ENCODE results near the gene ZNF516. TPM values are rescaled to one million over a fixed set of nuclear protein-coding genes. Genes with fewer than 3 reads are reported as not detected.

Gene ZNF516
- polyA plus RNA-seq, 2 of the 4 experiments (the other 2 are of a cell fraction), result 3.9 to 4.9 TPM

- Histone ChIP-seq H3K9me3 (no peaks in the 10 kb centered on the region), H3K4me2 (peak overlapping the region; percentile 92), H3K4me1 (peaks cover 11% of the 10 kb centered on the region), H3K27ac (peak overlapping the region; percentile 84 to 99), H3K4me3 (peak overlapping the region; percentile 91)
- ChIA-PET CTCF (interaction anchor here (1.2 to 1.8 kb wide), 3 partner anchors 13 to 215 kb away, joined by 4 to 5 read pairs (median 4); no protein-coding TSS in a partner anchor), POLR2A (interaction anchor here (2.2 kb wide), 1 partner anchor 18 kb away, joined by 9 read pairs; no protein-coding TSS in a partner anchor)
- WGBS (ENCODE audit: missing lambda C conversion rate), result 0% methylated on average over 3 of the region's 56 CpGs
- FAIRE-seq (no peak), DNase-seq (ENCODE audit: low read depth in 1 of 2, low spot score in 1 of 2) (peak in 1 of 2 experiments; percentile 21), ATAC-seq (peak in 1 of 2 experiments; percentile 11; a peak in 1 of 6 replicates)
- no peak for TF ChIP-seq TFCP2L1 (CRISPR knock-in tag; IDR thresholded peaks at IDR 0.05)
These were observed 624 bp downstream of the ZNF516 start for GRCh38 chr18:76494231-76495005.

- TF ChIP-seq NR3C1 (IDR thresholded peaks at IDR 0.05), result no peak
- no peak for TF ChIP-seq RARB (CRISPR knock-in tag; IDR thresholded peaks at IDR 0.05)
- TF ChIP-seq HEYL (CRISPR knock-in tag; IDR thresholded peaks at IDR 0.05), result no peak
- TF ChIP-seq ZNF302 (CRISPR knock-in tag; IDR thresholded peaks at IDR 0.05), result no peak
- no peak for TF ChIP-seq ZC3H11A (IDR thresholded peaks at IDR 0.05)
- TF ChIP-seq BCL3 (IDR thresholded peaks at IDR 0.05), result 0 out of 3 replicates have a peak, but pooled peaks have one; percentile 7
- no peak for TF ChIP-seq NPAS2 (CRISPR knock-in tag; IDR thresholded peaks at IDR 0.05; ENCODE audit: borderline replicate concordance)
- no peaks in the 10 kb centered on the region for H3K9me3 ChIP-seq
- DNase-seq (ENCODE audit: low read depth in 1 of 2, low spot score in 1 of 2), result peak; percentile 19 to 54
- ChIA-PET CTCF (interaction anchor here (1.2 to 1.8 kb wide), 3 partner anchors 12 to 216 kb away, joined by 4 to 5 read pairs (median 4); no protein-coding TSS in a partner anchor), POLR2A (interaction anchor here (0.7 to 2.2 kb wide), 3 partner anchors 12 to 57 kb away, joined by 3 to 9 read pairs (median 3); no protein-coding TSS in a partner anchor)
- WGBS (ENCODE audit: missing lambda C conversion rate), result 2% methylated on average over 27 of the region's 31 CpGs
- peak overlapping the region; percentile 91 for H3K4me3 ChIP-seq
- peak overlapping the region; percentile 92 for H3K4me2 ChIP-seq
- H3K4me1 ChIP-seq, result peaks cover 13% of the 10 kb centered on the region
- peak overlapping the region; percentile 84 to 99 for H3K27ac ChIP-seq
- FAIRE-seq, result no peak
- ATAC-seq, result peak in 1 of 2 experiments; percentile 16; a peak in 3 of 6 replicates
These were observed 1.6 kb downstream of the ZNF516 start for GRCh38 chr18:76493213-76494161.

GRCh38 chr18:76492669-76493212, 2.3 kb downstream of the ZNF516 start:
- CTCF ChIA-PET, result interaction anchor here (1.4 kb wide), 1 partner anchor 11 kb away, joined by 4 read pairs; no protein-coding TSS in a partner anchor
- no peak for FAIRE-seq

More at GRCh38 chr18:76492669-76493212, 2.3 kb downstream of the ZNF516 start:
- Histone ChIP-seq H3K9me3 (no peaks in the 10 kb centered on the region), H3K27ac (peak overlapping the region; percentile 84 to 99), H3K4me3 (peak overlapping the region; percentile 91), H3K4me1 (peaks cover 15% of the 10 kb centered on the region), H3K4me2 (peak overlapping the region; percentile 92)
- no peak for TF ChIP-seq REST (IDR thresholded peaks at IDR 0.05)
- peak; percentile 95 for TF ChIP-seq PBX3 (IDR thresholded peaks at IDR 0.05)
- peak; percentile 48; the same call in 1 of the 2 replicates for TF ChIP-seq MYC (IDR thresholded peaks at IDR 0.05; ENCODE audit: borderline replicate concordance, low read length)
- peak; percentile 73 for TF ChIP-seq MAX (IDR thresholded peaks at IDR 0.05)
- TF ChIP-seq BCL3 (IDR thresholded peaks at IDR 0.05), result peak; percentile 23; the same call in 1 of the 3 replicates
- no peak for TF ChIP-seq FOXS1 (CRISPR knock-in tag; IDR thresholded peaks at IDR 0.05)
- TF ChIP-seq, protein P1, sequence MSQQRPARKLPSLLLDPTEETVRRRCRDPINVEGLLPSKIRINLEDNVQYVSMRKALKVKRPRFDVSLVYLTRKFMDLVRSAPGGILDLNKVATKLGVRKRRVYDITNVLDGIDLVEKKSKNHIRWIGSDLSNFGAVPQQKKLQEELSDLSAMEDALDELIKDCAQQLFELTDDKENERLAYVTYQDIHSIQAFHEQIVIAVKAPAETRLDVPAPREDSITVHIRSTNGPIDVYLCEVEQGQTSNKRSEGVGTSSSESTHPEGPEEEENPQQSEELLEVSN (IDR thresholded peaks at IDR 0.05; ENCODE audit: borderline replicate concordance, low read depth), result peak; percentile 47; the same call in 1 of the 2 replicates
- TF ChIP-seq CHD4 (IDR thresholded peaks at IDR 0.05; ENCODE audit: borderline replicate concordance), result no peak
- peak; percentile 20; the same call in 1 of the 2 replicates for TF ChIP-seq POLR2A (IDR thresholded peaks at IDR 0.05; ENCODE audit: low read length)
- 0% methylated on average over 17 of the region's 31 CpGs for WGBS (ENCODE audit: missing lambda C conversion rate)
- peak; percentile 65 to 88 for ATAC-seq
- POLR2A ChIA-PET, result interaction anchor here (0.5 to 2.2 kb wide), 4 partner anchors 11 to 195 kb away, joined by 3 to 9 read pairs (median 3); no protein-coding TSS in a partner anchor
- peak; percentile 90 to 97 for DNase-seq (ENCODE audit: low read depth in 1 of 2, low spot score in 1 of 2)

Data from A549 (cell line).